Activated T-helper 1 cell treated with anti-CD3 and anti-CD28 coated beads, Interleukin-2, amount 50 U/mL, for 16 hours (primary cell): ENCODE data around the gene GGA2.
A peak's percentile ranks its signal among the peaks of the same experiment; 100 is the strongest.
"Not testable (repeated sequence)": the region's sequence is repeated elsewhere in the genome, so short reads cannot be mapped to it uniquely, and the experiment has no call there.

ENCODE experiments used
- DNase-seq, 2 donors: peaks; one replicate each; pipeline ENCODE4 v3.0.0-alpha.2; 2020; ENCODE audit warnings: low read depth in 1 of 2, low spot score in 1 of 2

Gene GGA2, protein sequence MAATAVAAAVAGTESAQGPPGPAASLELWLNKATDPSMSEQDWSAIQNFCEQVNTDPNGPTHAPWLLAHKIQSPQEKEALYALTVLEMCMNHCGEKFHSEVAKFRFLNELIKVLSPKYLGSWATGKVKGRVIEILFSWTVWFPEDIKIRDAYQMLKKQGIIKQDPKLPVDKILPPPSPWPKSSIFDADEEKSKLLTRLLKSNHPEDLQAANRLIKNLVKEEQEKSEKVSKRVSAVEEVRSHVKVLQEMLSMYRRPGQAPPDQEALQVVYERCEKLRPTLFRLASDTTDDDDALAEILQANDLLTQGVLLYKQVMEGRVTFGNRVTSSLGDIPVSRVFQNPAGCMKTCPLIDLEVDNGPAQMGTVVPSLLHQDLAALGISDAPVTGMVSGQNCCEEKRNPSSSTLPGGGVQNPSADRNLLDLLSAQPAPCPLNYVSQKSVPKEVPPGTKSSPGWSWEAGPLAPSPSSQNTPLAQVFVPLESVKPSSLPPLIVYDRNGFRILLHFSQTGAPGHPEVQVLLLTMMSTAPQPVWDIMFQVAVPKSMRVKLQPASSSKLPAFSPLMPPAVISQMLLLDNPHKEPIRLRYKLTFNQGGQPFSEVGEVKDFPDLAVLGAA

DNA sequence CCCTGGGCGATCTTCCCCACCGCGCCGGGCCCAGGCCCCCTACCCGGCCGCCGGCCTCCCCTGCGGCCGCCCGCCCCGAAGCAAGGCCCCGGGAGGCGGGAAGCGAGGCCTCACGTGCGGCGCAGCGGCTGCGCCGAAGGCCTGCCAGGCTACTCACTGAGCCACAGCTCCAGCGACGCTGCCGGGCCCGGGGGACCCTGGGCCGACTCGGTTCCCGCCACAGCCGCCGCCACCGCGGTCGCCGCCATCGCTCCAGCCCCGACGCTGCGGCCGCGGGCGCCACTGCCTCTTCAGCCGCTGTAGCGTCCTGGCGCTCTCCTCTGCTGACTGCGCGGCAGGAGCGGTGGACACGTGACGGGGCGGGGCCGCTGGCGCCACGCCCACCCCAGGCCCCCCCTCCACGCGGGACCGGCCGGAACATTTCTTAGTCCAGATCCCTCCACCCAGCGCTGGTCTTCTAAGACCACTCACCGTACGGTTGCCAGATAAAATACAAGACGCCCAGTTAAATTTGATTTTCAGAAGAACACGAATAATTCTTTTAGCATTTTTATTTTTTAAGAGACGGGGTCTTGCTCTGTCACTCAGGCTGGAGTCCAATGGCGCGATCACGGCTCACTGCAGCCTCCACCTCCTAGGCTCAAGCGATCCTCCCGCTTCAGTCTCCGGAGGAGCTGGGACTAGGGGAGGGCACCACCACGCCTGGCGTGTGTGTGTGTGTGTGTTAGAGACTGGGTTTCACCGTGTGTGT lies at the start of gene GGA2:
TSS of gene GGA2 (minus strand) at position 331 of the 751 bp plus-strand sequence. CDS start at position 248, 83 bp downstream.
- peak; percentile 59 to 72 for DNase-seq

DNA sequence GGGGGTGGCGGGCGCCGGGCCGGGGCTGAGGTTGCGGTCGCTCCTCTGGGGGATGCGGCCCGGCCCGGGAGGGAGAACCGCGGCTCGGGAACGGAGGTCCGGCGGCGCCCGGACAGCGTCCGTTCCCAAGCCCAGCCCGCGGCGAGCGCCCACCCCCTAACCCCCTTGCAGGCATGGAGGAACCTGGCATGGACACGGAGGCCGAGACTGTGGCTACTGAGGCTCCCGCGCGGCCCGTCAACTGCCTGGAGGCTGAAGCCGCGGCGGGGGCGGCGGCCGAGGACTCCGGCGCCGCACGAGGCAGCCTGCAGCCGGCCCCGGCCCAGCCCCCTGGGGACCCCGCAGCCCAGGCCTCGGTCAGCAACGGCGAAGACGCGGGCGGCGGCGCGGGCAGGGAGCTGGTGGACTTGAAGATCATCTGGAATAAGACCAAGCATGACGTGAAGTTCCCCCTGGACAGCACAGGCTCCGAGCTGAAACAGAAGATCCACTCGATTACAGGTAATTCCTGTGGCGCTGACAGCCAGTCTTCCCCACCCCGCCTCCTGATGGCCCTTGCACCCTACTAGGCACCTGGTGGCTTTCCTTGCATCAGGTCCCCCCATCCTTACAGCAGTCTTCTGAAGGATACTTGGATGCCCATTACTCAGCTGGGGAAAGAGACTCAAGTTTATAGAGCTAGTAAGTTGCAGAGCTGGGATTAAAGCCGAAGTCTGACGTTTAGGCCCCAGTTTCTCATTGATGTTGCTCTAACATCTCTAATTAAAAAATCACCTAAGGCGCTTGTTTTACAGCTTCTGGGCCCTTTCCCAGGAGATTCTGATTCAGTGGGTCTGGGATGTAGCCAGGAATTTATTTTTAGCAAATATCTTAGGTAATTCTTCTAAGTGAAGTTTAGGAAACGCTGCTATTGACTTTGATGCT lies 47.7 kb upstream of the GGA2 start:
- peak in 1 of 2 donors; percentile 3 for DNase-seq

DNA sequence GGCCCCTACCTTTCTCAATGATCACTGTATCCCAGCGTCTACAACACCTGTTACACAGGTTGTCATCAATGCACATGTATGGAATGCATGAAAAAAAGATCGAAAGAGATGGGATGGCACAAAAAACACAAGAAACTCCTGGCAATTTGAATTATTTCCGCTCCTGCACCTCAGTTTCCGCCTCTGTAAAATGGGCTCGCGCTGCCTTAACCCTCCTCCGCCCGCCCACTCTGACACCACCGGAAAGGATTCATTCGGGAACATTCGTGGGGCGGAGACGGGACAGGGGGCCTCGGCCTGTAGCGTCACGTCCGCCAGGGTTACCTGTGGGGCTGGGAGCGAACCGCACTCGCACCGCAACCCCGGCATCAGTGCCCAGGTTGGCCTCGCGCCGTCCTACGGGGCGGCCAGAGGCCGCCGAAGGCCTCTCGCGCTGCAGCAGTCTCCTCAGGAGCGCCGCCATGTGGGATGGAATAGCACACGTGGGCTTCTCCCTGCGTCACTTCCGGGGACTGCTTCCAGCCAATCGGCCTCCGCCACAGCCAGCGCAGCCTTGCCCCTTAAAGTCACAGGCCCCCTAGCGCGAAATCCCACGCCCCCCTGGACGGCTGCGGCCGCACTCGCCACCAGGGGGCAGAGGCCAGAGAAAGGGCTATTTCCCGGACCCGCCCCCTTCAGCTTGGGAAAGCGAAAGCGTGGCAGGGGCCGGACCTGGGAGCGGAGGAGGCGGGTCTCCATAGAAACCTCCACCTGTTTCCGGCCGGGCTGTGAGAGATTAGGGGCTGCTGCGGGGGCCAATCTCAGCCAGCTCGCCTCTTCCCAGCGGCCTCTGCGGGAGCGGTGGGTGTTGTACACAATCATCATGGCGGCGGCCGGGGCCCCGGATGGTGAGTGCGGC lies 46.8 kb upstream of the GGA2 start, which contains the start of the genes EARS2 and UBFD1:
TSS of gene EARS2 (minus strand) at position 470 of the 898 bp plus-strand sequence. CDS start at position 463, 7 bp downstream.
TSS of gene UBFD1 (plus strand) at position 847 of the 898 bp plus-strand sequence. CDS start at position 863, 16 bp downstream.
- peak; percentile 81 to 95 for DNase-seq

DNA sequence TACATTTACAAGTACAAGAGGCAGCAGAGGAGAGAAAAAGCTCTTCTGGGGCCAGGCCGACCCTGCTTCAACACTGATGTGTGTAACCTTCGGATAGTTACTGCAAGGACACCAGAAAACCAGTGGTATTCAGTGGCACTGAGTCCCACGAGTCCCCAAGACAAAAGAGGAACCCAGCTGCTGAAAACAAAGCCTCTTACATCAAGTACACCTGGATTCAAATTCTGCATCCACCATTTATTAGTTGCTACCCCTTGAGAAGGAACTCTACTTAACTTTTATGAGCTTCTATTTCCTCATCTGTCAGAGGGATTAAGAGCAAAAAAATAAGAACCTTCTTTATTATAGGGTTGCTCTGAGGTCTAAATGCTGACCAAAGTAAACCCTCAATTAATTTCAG lies 44.2 kb upstream of the GGA2 start:
- DNase-seq, result no peak

DNA sequence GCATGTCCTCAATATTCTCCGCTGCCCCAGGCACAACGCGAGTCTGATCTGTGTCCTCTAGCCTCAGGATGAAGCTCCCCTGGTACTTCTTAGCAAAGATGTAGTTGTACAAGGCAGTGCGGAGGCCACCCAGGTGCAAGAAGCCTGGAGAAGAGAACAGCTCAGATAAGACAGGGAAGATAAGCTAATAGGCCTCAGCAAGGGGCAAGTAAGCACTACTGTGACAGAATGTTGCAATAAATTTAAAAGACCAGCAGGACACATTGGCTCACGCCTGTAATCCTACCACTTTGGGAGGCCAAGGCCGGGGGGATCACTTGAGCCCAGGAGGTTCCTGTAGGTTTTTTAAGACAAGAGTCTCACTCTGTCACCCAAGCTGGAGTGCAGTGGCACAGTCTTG lies 41.9 kb upstream of the GGA2 start:
- DNase-seq, result no peak

DNA sequence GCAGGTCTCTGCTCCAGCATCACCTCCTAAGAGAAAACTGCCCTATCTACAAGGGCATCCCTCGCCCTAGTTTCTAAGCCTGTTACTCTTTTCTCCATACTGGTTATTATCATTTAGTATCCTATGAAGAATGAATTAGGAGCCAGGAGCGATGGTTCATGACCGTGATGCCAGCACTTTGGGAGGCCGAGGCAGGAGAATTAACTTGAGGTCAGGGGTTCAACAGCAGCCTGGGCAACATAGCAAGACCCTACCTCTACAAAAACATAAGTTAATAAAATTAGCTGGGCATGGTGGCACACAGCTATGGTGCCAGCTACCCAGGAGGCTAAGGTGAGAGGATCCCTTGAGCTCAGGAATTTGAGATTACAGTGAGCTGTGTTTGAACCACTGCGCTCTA lies 39.6 kb upstream of the GGA2 start:
- DNase-seq, result no peak

DNA sequence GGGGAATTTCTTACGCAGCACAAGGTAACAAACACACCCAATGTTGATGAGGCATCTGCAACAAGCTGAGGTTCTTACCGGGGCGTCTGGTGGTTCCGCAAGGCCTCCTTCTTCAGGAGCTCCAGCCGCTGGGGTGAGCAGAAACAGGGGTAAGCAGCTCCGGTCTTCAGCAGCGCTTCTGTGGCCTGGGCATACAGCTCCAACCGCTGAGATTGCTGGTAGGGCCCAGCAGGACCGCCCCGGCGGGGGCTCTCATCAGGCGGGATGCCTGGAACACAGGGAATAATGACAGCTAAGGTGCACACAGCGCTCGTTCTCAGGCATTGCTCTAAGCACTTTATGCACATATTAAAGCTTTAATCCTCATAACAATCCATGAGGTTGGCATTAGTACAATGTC lies 34.1 kb upstream of the GGA2 start:
- no peak for DNase-seq

DNA sequence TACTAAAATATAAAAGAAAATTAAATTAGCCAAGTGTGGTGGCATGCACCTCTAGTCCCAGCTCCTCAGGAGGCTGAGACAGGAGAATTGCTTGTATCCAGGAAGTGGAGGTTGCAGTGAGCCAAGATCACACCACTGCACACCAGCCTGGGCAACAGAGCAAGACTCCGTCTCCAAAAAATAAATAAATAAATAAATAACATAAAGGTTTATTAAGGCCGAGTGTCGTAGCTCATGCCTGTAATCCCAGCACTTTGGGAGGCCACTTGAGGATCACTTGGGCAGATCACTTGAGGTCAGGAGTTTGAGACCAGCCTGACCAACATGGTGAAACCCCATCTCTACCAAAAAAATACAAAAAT lies 30.5 kb upstream of the GGA2 start:
- not testable (repeated sequence) for DNase-seq

DNA sequence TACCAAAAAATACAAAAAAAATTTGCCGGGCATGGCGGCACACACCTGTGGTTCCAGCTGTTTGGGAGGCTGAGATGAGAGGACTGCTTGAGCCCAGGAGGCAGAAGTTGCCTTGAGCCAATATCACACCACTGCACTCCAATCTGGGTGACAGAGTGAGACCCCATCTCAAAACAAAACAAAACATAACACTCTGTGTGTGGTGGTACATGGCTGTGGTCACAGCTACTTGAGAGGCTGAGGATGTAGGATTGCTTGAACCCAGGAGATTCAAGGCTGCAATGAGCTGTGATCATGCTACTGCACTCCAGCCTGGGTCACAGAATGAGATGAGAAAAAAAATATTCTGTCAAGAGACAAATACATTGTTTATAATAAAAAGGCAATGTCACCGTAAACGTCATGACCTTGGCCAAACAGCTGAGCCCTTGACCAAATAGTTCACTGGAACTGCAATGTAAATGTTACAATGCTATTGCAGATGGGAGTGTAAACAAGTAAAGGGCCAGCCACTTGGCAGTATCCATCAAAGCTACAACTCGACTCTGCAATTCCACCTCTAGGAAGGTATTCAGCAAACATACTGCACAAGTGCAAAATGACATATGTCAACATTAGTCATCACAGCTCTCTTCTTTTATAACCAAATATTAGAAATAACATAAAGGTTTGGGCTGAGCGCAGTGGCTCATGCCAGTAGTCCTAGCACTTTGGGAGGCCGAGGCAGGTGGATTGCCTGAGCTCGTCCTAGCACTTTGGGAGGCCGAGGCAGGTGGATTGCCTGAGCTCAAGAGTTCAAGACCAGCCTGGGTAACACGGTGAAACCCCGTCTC lies 29.9 kb upstream of the GGA2 start:
- DNase-seq, result no peak

DNA sequence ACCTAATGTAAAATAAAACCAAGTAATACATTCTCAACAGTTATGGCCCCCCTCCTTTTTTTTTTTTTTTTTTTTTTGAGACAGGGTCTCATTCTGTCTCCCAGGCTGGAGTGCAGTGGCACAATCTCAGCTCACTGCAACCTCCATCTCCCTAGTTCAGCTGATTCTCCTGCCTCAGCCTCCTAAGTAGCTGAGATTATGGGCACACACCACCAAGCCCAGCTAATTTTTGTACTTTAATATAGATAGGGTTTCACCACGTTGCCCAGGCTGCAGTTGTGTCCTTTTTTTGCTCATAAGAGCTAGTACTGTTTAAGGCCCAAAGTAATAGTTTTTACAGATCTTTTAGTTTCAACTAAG lies 28.6 kb upstream of the GGA2 start:
- DNase-seq, result no peak

DNA sequence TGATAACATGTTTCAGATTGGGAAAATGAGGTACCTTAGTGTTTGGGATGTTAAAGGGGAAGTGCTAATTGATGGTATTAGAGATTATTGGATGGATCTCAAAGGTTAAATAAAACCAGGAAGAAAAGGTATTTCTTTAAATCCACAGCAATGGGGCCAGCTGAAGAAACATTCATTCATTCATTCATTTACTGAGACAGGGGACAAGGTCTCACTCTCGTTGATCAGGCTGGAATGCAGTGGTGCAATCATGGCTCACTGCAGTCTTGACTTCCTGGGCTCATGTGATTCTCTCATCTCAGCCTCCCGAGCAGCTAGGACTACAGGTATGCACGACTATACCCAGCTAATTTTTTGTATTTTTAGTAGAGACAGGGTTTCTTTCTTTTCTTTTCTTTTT lies 27.1 kb upstream of the GGA2 start:
- no peak for DNase-seq

DNA sequence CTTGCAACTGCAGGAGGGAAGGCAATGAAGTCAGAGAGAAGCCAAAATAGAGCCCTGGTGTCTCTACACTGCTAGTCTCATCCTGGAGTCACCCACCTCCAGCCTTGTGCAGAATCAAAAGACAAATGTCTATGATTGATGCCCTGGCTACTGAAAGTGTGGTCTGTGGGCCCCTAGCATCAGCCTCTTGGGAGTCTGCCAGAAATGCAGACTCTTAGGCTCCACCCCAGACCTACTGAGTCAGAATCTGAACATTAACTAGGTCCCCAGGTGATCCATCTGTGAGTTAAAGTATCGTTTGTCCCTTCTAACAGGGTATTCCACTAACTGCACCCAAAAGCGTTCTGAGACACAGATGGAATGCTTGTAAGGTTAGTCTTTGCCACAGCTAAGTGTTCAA lies 25.6 kb upstream of the GGA2 start:
- DNase-seq, result no peak

DNA sequence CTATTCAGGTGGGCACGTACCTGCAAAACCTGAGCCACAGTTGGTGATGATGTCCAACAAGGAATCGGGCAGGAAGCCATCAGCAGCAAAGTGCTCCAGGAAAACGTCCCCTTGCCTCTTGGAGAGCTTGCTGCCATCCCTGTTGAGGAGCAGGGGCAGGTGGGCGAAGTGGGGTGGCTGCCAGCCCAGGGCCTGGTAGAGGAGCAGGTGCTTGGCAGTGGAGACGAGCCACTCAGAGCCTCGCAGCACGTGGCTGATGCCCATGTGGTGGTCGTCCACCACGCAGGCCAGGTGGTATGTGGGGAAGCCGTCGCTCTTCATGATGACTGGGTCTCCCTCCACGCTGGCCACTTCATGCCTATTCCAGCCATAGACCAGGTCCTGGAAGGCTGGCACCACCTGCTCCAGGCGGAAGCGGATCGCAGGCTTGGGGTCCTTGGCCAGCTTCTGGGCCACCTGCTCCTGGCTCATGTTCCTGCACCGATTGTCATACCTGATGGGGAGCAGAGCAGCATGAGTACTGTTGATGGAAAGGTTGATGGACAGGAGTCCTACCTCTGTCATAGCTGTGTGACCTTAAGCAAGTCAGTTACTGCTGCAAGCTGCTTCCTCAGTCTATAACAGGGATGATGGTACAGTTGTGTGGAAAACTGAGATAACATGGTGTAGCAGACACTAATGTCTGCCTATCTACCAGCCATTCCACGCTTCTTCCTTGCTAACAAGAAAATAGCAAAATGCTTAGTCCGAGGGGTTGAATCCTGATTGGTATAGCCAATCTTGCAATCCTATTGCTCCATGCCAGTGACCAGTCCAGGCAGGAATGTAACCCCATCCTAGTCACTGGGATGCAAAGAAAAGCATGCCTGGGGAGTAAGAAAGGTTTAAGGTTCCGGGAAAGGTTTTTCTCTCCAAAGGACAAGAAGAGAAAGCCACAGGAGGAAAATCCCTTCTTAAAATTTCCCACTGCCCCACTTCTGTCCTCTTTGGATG lies 24.9 kb upstream of the GGA2 start:
- no peak for DNase-seq

DNA sequence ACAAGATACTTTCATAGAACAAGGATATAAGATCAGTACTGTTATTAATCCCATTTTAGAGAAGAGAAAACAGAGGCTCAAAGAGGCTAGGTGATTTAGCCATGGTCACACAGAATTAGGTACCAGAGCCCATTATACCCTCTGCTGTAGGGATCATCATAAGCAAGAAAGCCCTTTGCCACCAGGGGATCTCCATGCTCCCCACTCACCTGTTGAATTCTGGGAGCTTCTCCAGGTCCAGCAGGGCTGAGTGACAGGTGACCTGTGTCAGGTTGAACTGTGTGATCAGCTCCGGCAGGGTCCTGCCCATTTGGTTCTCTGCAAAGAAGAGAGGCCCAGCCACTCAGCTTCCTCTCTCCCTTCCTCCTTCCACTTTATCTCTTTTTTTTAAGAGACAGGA lies 22.2 kb upstream of the GGA2 start:
- no peak for DNase-seq

DNA sequence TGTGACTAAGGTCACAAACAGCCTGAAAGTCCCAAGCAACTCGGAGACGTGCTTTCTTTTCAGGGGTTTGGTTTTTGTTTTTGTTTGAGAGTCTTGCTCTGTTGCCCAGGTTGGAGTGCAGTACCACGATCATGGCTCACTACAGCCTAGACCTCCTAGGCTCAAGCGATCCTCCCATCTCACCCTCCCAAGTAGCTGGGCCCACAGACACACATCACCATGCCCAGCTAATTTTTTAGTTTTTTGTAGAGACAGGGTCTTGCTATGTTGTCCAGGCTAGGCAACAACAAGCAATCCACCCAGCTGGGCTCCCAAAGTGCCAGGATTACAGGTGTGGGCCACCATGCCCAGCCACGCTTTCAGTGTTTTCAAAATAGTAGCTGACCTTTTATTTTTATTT lies 19.8 kb upstream of the GGA2 start:
- no peak for DNase-seq

DNA sequence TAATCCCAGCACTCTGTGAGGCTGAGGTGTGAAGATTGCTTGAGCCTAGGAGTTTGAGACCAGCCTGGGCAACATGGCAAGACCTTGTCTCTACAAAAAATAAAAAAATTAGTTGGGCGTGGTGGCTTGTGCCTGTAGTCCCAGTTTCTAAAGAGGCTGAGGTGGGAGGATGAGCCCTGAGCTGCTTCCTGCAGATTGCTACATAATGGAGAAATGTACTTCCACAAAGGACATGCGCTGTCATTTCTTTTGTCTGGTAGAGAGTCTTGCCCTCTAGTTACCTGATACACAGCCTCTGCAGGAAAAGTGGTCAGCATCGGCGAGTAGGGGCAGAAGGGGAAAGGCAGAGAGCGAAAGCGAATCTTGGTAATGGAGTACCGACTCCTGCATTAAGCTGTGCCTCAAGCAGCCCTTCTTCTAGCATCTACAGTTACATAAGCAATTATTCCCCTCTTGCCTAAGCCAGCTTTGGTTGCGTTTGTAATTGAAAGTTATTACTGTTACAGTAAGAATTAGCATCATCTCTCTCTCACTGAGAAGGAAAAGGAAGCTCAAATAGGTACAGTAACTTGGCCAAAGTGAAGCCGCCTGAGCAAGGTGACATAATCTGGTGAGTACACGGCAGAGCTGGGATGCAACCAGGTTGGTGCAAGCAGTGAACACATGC lies 18.5 kb upstream of the GGA2 start:
- DNase-seq, result no peak

DNA sequence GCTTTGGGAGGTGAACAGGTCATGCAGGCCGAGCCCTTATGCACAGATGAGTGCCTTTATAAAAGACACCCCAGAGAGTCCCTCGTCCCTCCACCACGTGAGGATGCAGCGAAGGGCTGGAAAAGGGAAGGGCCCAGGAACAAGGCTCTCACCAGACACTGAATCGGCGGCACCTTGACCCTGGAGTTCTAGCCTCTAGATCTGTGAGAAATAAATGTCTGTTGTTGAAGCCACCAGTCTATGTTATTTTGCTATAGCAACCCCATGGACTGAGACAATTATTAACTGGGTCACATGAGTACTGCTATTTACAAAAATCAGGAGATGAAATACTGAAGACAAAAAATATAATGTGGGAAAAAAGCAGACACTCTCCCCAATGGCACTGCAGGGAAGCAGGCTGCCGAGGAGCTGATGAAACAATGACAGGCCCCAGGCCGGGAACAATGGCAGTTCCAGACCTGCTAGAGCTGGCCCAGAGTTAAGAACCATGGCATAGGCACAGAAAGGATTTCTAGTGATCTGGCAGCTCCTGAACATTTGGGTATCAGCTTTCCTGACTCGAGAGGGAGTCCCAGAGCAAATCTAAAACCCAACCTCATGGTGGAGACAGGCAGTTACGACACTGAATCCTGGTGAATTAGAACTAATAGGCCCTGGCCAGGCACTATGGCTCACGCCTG lies 17.8 kb upstream of the GGA2 start:
- DNase-seq, result no peak
